ENCODE data around the gene FBXW10.
"Not testable (repeated sequence)": the region's sequence is repeated elsewhere in the genome, so short reads cannot be mapped to it uniquely, and the experiment has no call there.

DNA sequence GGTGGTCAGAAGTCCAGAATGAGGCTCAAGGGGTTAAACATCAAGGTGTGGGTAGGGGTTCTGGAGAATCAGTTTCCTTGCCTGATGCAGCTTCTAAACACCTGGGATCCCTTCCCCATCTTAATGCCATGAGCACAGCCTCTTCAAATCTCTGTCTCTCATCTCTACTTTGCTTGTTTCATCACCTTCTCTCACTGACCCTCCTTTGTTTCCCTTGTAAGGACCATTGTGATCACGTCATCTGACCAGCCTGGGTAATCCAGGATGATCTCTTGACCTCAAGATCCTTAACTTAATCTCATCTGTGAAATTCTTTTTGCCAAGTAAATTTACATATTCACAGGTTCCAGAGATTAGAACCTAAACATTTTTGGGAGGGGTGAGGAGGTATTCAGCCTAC lies 42.1 kb downstream of the FBXW10 start:
- TF ChIP-seq CTCF (IDR thresholded peaks at IDR 0.05); ZNF512 (CRISPR knock-in tag; IDR thresholded peaks at IDR 0.05; ENCODE audit: borderline replicate concordance); KAT7 (CRISPR knock-in tag; IDR thresholded peaks at IDR 0.05; ENCODE audit: borderline replicate concordance); USF2 (CRISPR knock-in tag; IDR thresholded peaks at IDR 0.05); NR3C1 (CRISPR knock-in tag; conservative IDR thresholded peaks at IDR 0.05; ENCODE audit: low read depth); FOXP1 (CRISPR knock-in tag; IDR thresholded peaks at IDR 0.05; ENCODE audit: borderline replicate concordance); ZNF423 (CRISPR knock-in tag; IDR thresholded peaks at IDR 0.05): not testable (repeated sequence)
- TF ChIP-seq, protein P1, sequence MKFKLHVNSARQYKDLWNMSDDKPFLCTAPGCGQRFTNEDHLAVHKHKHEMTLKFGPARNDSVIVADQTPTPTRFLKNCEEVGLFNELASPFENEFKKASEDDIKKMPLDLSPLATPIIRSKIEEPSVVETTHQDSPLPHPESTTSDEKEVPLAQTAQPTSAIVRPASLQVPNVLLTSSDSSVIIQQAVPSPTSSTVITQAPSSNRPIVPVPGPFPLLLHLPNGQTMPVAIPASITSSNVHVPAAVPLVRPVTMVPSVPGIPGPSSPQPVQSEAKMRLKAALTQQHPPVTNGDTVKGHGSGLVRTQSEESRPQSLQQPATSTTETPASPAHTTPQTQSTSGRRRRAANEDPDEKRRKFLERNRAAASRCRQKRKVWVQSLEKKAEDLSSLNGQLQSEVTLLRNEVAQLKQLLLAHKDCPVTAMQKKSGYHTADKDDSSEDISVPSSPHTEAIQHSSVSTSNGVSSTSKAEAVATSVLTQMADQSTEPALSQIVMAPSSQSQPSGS (CRISPR knock-in tag; IDR thresholded peaks at IDR 0.05; ENCODE audit: borderline replicate concordance, low read depth) = not testable (repeated sequence)
- TF ChIP-seq, protein P2, sequence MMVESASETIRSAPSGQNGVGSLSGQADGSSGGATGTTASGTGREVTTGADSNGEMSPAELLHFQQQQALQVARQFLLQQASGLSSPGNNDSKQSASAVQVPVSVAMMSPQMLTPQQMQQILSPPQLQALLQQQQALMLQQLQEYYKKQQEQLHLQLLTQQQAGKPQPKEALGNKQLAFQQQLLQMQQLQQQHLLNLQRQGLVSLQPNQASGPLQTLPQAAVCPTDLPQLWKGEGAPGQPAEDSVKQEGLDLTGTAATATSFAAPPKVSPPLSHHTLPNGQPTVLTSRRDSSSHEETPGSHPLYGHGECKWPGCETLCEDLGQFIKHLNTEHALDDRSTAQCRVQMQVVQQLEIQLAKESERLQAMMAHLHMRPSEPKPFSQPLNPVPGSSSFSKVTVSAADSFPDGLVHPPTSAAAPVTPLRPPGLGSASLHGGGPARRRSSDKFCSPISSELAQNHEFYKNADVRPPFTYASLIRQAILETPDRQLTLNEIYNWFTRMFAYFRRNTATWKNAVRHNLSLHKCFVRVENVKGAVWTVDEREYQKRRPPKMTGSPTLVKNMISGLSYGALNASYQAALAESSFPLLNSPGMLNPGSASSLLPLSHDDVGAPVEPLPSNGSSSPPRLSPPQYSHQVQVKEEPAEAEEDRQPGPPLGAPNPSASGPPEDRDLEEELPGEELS (CRISPR knock-in tag; IDR thresholded peaks at IDR 0.05) = not testable (repeated sequence)
